Measurements from ENCODE around the gene RGCC. TPM values are rescaled to one million over a fixed set of nuclear protein-coding genes. Genes with fewer than 3 reads are reported as not detected.
A peak's percentile ranks its signal among the peaks of the same experiment; 100 is the strongest.

Gene RGCC
- total and polyA plus RNA-seq, 2 of the 4 experiments (the other 2 are of a cell fraction), result 7.5 to 7.6 TPM

DNA sequence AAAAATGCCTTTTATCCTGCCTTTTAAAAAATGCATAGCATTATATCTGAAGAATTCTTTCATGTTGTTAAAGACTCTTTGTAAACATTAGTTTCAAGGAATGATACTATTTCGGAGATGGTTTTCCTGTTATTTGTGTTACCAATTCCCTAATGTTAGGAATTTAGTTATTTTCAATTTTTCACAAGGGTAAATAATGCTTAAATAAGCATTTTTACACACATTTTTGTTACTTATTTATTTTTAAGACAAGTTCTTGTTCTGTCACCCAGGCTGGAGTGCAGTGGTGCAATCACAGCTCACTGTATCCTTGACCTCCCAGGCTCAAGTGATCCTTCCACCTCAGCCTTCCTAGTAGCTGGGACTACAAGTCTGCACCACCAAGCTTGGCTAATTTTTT lies 49.0 kb downstream of the RGCC start:
- BruUV-seq (replicated peaks), result no TSS peak
- no peak overlapping the region for H3K4me2 ChIP-seq (ENCODE audit: low read depth, low read length)
- ATAC-seq (ENCODE audit: low read depth), result no peak
- H2AK5ac ChIP-seq (ENCODE audit: low read depth, low read length), result peak overlapping the region; percentile 75
- peak overlapping the region; percentile 56 for H2BK120ac ChIP-seq (ENCODE audit: low read depth, low read length)
- no peaks in the 10 kb centered on the region for H3K36me3 ChIP-seq (ENCODE audit: control insufficient read depth, insufficient read depth, low read length)
- dilution Hi-C loops (cut with HindIII; ENCODE audit: low sequenced_read_pairs, unreplicated experiment), result no loop called here
- H4K5ac ChIP-seq (ENCODE audit: low read depth, low read length), result no peak overlapping the region; the same call in 1 of the 2 replicates
- intact Hi-C loops (cut with micrococcal nuclease), result no loop called here
- no peak overlapping the region; the same call in 1 of the 2 replicates for H3K23ac ChIP-seq (ENCODE audit: low read depth, low read length)
- ChIA-PET CTCF (interaction anchor here (0.7 to 1.3 kb wide), 2 partner anchors 46 to 109 kb away, joined by 3 to 5 read pairs; no protein-coding TSS in a partner anchor), POLR2A (ENCODE audit: unreplicated experiment) (no interaction called here)
- H2BK15ac ChIP-seq (ENCODE audit: low read depth, low read length), result peak overlapping the region; percentile 79; the same call in 1 of the 3 replicates
- WGBS, 2 experiments (ENCODE audit: extremely low coverage in 2 of 2, insufficient read length in 1 of 2), result no CpG with 5 or more reads among the region's 1 CpG
- peak overlapping the region; percentile 89 for H2BK20ac ChIP-seq (ENCODE audit: low read depth, low read length)
- peak; percentile 71 for TF ChIP-seq MAFK (IDR thresholded peaks at IDR 0.05; ENCODE audit: low read depth, low read length)
- no peak for TF ChIP-seq CHD1 (IDR thresholded peaks at IDR 0.05; ENCODE audit: low read depth, low read length)
- in situ Hi-C loops (cut with MboI; ENCODE audit: low sequenced_read_pairs), result no loop called here
- no peaks in the 10 kb centered on the region for H3K27me3 ChIP-seq (ENCODE audit: control insufficient read depth, insufficient read depth, low read length)
- no peak overlapping the region for H2AFZ ChIP-seq (replicated peaks; ENCODE audit: low read length, poor library complexity)
- peak overlapping the region; percentile 78; the same call in 1 of the 2 replicates for H3K27ac ChIP-seq (ENCODE audit: insufficient read depth, low read length)
- H3K9me1 ChIP-seq (ENCODE audit: insufficient read depth, low read length), result peaks cover 7% of the 10 kb centered on the region
- H4K20me1 ChIP-seq (ENCODE audit: insufficient read depth, low read length), result no peaks in the 10 kb centered on the region
- H2BK5ac ChIP-seq (ENCODE audit: low read depth, low read length, poor library complexity, severe bottlenecking), result peak overlapping the region; percentile 66
- H4K8ac ChIP-seq (ENCODE audit: low read depth in 2 of 2, low read length in 2 of 2), result peak overlapping the region; percentile 44 to 73; a peak in 3 of 4 replicates
- peak overlapping the region; percentile 63; the same call in 1 of the 2 replicates for H3K14ac ChIP-seq (replicated peaks; ENCODE audit: low read depth, low read length)
- H3K9ac ChIP-seq (ENCODE audit: low read depth, low read length), result no peak overlapping the region
- H3K79me1 ChIP-seq (ENCODE audit: low read depth in 1 of 2, low read length in 2 of 2), result no peaks in the 10 kb centered on the region
- no peaks in the 10 kb centered on the region; the same call in 1 of the 2 replicates for H3K9me3 ChIP-seq (ENCODE audit: control insufficient read depth, insufficient read depth, low read length)
- H3K4me1 ChIP-seq (ENCODE audit: control insufficient read depth, insufficient read depth, low read length), result peaks cover 8% of the 10 kb centered on the region
- H2AK9ac ChIP-seq (replicated peaks; ENCODE audit: low read depth, low read length, poor library complexity), result no peak overlapping the region
- peak overlapping the region; percentile 68 for H3K4ac ChIP-seq (ENCODE audit: low read depth, low read length)
- H3K18ac ChIP-seq (ENCODE audit: low read depth, low read length), result peak overlapping the region; percentile 89
- peak overlapping the region; percentile 75 for H4K91ac ChIP-seq (ENCODE audit: insufficient read depth, low read depth, low read length)
- no peak overlapping the region for H3K4me3 ChIP-seq (ENCODE audit: insufficient read depth, low read depth, low read length)
- no peak overlapping the region for H3K56ac ChIP-seq (ENCODE audit: extremely low read depth, insufficient read depth, low read length)
- no peak for DNase-seq
